CD4-positive, alpha-beta T cell treated with Interleukin-21 for 1 hour (primary cell): Measurements from ENCODE around the gene BCL11A.

Experiments used
- DNase-seq: peaks from one replicate; pipeline ENCODE4 v3.0.0-alpha.2; 2020

The BCL11A gene

DNA sequence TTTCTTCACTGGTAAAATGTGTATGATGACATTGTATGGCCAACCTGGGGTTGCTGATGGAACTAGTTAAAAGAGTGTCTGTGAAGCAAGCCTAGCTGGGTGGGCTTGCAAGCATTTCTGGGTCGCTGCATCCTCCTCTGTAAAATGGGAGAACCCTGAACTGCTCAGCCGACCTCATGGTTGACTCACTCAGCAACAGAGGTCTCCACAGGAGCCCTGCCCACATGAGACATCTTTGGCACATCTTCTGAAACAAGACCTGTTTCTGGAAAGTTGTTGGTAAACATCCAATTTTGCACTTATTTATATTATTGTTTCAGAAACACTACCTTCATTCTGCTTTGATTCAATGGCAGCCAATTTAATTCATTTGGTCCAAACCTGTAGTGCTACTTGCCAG is 52.6 kb downstream of the BCL11A start:
- DNase-seq: no peak

DNA sequence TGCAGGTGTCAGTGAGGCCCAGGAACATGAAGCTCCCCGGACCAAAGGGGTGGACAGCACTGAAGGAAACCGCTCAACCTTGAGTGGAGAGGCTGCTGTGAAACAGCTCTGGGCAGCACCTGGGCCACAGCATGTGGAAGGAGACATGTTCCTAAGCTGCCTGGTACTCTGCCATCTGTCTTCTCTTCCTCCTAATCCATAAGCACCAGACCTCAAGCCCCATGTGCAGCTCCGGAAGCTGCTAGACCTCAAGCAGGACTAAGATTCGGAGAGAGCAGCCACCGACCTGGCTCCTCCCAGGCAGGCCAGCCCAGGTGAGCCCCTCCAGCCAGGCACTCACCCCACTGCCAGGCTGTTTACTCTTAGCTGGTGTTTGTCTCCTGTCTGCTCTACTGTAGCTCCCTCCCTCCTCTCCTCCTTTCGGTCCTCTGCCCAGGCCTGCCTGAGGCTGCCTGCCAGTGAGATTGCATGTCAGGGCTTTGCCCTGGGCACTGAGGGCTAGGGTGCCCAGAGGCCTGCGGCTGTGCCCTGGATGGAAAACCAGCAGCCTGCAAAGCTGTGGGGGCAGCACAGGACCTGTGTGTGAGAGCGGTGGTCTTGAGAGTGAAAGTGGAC is 53.7 kb downstream of the BCL11A start:
- no peak for DNase-seq

DNA sequence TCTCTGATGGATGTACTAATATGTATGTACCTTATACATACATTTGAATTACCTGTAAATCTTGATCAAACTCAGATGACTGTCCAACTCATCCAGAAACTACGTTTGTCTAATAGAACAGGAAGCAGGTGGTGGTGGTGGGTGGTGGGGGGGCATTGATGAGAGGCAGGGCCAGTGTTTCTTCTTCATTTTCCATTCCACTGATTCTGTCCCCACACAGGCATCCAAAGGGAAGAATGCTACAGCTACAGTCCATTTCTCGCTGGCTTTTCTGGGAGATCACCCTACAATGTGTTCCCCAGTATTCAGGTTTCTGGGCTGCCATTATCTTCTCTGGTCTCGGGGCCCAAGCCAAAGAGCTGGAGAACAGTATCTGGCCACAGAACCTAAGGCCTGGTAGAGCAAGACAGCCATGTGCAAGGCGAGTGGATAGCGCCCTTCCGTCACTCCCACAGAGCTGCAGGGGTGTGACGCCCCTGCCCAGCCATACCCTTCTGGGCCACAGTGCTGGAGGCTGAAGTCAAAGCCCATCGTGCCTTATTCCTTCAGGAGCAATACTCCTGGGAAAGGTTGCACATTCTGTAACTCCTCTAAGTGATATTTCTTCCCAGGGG is 54.5 kb downstream of the BCL11A start:
- DNase-seq: no peak

DNA sequence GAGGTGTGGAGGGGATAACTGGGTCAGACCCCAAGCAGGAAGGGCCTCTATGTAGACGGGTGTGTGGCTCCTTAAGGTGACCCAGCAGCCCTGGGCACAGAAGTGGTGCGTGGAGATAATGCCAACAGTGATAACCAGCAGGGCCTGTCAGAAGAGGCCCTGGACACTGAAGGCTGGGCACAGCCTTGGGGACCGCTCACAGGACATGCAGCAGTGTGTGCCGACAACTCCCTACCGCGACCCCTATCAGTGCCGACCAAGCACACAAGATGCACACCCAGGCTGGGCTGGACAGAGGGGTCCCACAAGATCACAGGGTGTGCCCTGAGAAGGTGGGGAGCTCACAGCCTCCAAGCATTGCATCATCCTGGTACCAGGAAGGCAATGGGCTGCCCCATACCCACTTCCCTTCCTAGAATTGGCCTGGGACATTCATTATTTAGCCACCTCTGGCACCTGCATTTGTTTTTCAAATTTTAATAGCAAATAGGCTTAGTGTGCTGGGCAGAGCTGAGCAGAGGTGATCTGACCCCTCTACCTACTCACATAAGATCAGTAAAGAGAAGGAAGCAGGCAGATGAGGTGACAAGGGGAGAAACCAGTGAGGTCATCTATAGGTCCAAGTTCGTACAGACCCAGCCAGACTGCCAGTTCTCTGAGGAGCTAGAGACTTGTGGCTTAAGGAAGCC is 55.2 kb downstream of the BCL11A start:
- no peak for DNase-seq

DNA sequence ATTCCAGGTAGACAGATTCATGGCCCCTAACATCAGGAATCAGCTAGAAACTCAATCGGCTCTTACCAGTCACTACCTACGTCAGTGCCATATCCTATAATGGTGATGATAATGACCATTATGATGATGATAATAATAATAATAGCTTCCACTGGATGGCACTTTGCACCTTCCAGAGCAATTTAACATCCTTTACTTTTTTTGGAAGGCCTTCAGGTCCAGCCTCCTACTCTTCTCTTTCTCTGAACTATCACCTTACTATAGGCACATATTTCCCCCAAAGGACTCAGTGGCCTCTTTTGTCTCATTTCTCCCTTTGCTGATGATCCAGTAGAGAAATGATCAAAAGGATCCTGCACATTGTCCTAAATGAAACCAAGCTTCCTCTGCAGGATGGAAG is 56.0 kb downstream of the BCL11A start:
- DNase-seq: no peak

DNA sequence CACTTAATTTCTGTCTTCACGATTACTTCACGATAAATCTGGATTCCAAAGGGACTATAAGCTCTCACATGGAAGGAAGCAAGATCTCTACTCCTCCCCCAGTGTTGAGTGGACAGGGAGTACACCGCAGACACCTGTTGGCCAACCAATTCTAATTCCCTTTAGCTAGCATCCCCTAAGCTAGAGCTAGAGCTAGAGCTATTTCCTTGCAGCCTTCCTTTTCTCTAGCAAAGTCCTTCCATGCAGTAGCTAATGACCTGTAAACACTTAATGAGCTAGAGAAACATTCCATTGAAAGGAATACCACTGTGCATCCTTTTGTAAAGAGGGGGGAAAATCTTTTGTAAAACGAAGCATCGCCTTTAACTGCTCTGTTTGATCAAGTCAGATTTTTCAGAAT is 56.5 kb downstream of the BCL11A start:
- DNase-seq: no peak

DNA sequence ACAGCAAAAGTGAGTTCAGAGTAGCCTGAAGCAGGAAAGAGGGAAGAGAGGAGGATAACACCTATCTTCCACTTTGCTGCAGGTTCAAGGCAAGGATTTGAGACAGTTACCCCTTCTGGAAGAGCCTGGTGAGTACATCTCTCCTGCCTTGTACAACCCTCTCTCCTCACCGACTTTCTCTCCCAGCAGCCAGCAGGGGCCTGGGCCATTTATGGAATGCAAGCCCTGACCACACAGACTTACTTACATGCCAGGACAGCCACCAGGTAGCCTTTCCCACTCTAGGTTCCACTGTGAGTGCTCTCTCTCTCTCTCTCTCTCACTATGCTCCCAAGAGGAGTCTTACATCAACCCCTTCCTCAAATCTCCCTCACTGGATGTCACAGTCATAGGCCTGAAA is 57.0 kb downstream of the BCL11A start:
- DNase-seq: no peak

DNA sequence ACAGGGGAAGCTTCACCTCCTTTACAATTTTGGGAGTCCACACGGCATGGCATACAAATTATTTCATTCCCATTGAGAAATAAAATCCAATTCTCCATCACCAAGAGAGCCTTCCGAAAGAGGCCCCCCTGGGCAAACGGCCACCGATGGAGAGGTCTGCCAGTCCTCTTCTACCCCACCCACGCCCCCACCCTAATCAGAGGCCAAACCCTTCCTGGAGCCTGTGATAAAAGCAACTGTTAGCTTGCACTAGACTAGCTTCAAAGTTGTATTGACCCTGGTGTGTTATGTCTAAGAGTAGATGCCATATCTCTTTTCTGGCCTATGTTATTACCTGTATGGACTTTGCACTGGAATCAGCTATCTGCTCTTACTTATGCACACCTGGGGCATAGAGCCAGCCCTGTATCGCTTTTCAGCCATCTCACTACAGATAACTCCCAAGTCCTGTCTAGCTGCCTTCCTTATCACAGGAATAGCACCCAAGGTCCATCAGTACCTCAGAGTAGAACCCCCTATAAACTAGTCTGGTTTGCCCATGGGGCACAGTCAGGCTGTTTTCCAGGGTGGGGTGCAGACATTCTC is 58.3 kb downstream of the BCL11A start:
- no peak for DNase-seq

DNA sequence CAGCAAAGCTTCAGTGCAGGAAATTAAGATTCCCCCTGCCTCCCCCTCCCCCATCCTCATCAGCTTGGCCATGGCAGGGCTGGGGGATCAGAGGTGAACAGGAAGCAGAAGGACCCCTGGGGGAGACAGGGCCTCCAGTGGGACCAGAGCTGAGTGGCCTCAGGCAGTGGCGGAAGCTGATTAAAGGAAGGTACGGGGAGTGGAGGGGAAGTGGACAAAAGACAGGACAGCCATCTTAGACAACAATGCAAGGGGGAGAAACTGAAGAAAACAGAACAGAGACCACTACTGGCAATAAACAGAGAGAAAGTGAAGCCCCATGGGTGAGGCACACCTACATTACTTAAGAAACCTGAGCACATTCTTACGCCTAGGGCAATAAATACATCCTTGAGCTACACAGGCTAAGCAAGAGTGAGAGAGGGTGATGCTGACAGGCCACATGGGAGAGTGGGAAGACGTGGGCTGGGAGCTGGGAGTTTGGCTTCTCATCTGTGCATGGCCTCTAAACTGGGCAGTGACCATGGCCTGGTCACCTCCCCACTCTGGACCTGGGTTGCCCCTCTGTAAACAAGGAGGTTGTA is 59.6 kb downstream of the BCL11A start:
- DNase-seq: no peak

DNA sequence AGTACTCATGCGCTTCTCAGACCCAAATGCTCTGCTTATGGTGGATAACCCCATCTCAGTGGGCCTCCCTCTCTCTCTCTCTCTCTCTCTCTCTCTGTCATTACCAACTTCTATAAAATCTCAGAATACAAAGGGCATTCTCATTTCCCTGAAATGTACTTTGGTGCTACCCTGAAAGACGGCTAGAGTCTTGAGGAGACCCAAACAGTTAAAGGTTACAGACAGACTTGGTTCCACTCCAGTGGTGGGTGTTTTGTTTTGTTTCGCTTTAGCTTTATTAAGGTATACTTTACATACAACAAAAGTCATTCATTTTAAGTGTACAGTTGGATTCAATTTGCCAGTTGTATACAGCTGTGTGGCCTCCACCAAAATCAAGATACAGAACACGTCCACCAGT is 60.9 kb downstream of the BCL11A start:
- DNase-seq: no peak

DNA sequence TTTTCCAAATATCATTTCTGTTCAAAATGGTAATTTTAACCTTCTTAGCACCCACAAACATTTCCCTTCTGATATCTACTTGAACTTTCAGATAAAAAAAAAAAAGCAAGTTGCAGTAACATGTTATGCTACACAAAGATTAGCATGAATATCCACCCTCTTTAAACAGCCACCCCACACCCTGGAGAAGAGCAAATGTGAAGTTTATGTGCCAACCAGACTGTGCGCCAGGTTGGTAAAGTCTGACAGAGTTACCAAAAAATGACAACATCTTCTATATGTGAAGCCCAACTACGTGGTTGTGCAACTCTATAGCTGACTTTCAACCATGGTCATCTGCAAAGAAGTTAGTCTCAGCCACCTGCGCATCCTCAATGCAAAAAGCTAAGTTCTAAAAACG is 62.6 kb downstream of the BCL11A start:
- DNase-seq: no peak

DNA sequence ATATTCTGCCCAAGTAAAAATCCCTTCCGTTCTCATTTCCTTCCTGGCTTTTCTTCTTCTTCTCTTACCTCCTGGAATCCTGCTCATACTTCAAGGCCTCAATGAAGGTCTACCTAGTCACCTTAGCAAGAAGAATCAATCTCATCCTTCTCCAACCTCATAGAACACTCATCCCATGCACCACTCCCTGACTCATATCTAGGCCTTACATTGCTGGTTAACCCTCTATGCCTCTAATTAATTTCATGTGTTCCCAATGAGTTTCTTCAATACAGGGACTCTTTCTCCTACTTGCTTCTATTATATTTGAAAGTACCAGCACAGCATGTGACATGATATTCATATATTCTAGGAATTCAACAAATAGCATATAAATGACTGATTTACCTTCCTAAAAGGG is 63.0 kb downstream of the BCL11A start:
- no peak for DNase-seq

DNA sequence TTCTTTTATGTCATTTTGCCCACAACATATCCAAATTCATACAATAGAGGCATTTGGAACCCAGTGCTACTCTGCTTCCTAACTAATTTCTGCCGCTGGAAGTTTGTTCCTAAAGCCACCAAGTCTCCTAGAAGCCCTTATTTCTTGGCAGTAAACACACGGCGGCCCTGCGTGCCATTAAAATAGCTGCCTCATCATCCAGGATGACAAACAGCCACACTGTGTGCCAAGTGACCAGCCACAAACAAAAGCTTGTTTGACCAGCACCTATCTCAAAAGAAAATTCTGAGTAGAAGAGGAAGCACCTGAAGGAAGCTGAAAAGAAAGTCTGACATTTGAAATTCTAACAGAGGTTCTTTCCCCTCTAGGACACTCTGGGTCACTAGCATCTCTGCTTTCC is 64.2 kb downstream of the BCL11A start:
- no peak for DNase-seq

DNA sequence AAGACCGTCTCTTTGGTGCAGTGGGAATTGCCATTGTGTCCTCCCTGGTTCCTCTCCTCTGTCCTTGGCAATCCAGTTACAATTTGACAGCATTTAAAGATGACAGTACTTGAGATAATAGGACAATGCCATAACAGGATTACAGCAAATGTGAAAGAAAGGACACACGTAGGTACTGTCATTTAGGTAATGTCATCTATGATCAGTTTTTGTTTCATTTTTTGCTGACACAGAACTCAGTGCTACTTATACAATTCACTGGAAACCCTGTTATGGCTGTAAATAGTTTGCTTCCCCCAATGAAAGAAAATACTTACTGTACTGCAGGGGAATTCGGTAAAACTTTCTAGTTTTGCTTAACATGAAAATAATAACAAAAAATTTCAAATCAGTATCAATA is 65.2 kb downstream of the BCL11A start:
- no peak for DNase-seq

DNA sequence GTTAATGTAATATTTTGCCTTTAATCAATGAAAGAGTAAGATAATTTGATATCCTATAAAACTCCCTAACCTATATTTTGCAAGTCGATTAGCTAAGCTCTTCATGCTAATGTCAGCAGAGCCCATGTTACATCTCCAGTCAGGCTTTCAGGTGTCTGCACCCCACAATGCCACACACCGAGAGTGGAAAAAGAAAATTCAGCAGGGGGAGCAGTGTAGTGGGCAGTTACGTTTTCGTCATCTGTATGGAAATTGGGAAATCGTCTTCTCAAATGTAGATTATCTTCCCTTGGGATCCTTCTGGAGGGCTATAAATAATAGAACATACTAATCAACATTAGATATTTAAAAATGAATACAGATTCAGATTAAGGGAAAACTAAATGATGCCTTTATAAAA is 66.3 kb downstream of the BCL11A start:
- DNase-seq: no peak

DNA sequence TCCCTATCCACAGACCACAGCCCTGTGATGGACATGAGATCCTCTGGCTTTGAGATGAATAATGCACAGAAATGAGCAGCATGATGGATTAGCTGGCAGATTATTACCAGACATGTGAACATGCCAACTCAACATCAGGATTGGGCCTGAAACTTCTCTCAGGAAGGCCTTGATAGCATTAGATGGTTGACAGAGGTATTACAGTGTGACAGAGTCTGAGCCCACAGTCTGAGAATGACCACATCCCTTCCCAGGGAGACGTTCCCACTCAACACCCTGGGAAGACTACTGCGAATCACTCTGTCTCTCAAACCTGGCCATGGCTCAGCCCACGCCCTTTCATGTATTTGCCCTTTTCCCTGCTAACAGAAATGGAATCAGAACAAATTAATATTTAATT is 66.9 kb downstream of the BCL11A start:
- no peak for DNase-seq

DNA sequence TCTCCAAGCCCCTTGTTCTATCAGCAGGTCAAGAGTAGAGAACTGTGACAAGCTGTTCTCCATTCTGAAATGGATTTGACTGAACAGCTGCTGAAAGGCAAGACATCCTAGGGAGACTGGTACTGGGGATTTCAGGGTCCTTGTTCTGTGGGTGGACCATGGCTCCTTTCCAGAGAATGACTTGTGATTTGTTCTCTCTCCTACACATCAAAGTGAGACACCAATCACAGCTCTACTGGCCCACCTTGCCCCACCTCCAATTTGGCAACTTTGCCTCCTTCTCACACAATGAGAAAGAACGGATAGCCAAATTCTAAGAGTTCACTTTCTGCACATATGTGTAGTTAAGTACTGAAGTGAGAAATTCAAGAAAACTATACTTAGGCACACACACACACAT is 67.4 kb downstream of the BCL11A start:
- no peak for DNase-seq

DNA sequence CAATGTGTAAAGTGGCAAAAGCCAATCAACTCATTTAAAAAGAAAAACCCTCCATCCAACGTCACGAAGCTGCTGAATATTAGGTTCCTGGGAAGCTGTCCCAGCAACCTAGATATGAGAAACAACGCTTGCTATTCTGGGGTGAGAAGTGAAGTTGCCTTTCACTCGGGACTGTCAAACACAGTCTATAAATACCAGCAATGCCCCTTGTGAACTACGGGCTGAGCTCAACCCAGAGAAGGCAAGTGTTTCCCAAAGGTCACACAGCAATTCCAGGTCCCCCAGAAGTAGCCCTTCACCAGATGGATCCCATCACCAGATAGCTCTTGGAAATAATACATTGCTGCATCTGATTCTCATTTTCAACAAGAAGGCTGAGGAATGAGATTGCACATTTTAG is 67.9 kb downstream of the BCL11A start:
- DNase-seq: no peak

DNA sequence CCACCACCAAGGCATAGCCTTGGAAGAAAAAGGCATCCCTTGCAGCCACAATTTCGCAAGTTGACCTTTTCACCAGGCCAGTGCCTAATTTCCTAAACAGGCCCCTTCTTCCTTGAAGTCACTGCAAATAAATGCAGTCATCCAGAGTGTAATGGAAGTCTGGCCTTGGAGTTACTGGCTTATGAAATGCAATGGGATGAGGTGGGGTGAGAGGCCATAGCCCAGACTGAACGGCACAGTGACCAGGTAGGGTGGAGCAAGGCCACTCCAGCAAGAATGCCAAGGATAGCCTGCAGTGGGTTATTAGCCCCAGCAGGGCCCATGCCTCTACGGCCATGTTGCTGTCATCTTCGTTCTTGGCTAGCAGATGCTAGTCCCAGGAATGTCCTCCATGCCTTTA is 68.4 kb downstream of the BCL11A start:
- DNase-seq: no peak

DNA sequence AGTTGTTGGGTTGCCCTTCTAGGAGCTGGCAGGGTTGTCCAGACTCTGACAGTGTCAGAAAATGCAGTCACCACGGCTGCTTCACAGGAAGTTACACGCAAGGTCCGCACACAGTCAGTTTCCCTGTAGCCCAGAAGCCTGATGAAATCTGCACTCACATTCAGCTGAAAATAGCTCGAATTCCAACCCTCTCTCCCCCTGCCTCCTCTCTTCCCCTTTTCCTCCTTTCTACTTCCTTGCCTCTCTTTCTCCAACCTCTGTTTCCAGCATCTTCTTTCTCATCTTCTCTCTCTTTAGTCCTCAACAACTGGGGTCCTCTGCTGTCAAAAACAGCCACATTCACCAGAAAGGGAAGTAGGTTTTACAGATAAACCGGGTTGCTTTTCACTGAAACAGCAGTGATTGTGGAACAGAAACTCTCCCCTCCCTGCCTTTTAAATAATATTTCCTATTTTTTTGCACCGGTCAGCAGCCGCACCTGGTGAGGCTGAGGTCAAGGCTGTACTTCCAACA is 69.3 kb downstream of the BCL11A start:
- DNase-seq: no peak

DNA sequence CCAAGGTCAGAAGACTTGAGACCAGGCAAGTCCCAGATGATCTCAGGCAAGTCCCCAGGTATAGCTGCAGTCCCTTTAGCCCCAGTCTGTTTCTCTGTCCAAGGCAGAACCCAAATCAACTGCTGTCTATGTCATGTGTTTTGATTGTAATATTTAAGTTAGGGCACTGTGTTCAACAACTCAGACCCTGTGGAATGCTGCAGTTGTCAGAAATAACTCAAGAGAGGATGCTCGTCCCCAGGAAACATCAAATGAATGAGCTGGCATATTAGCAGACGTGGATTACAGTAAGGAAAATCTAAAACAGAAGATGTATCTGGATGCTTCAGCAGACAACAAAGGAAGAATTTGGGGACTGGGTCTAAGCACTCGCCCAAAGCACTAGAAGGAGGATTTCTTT is 70.1 kb downstream of the BCL11A start:
- no peak for DNase-seq

DNA sequence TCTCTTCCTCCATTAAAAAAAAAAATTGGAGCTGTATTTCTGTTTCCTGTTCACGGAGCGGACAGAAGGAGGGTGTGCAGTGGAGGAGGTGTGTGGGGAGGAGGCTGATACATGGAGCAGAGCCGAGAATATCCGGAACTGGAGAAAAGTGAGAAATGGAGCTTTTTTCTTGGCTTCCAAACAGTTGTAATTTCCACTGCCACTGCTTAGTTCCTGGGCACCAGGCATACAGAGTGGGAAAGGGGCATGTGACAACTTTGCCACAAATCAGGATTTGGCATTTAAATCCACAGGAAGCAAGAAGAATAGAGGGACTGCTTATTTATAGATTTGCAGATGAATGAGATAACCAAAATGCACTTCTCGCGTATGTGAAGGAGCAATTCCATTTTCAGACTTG is 71.2 kb downstream of the BCL11A start:
- DNase-seq: no peak

DNA sequence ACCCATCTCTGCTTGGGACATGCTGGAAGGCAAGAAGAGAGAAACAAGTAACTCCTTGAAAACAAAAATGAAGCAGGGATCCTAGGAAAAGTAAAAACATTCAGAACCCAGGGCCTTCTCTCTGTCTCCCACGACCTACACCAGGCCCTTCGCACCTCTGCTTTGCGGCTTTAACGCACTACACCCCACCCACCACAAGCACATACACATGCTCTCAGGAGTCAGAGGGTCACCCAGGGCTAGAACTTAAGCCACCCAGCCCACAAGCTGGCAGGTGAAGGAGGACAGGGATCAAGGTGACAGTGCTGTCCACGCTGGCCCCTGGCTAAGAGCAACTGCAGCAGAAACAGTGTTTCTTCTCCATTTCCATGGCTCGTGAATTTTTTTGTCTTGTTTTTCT is 72.2 kb downstream of the BCL11A start:
- DNase-seq: no peak
